IPS DF 19.7 (cell line): ENCODE measurements around the gene DENND1A.
"Not testable (repeated sequence)": the region's sequence is repeated elsewhere in the genome, so short reads cannot be mapped to it uniquely, and the experiment has no call there.

Source experiments
- DNase-seq: peaks from one replicate; pipeline ENCODE4 v3.0.0-alpha.2; 2013; ENCODE audit warnings: low read depth, low spot score

The DENND1A gene

GRCh38 chr9:123771690-123772089, 158.2 kb downstream of the DENND1A start:
- no peak for DNase-seq

DNA sequence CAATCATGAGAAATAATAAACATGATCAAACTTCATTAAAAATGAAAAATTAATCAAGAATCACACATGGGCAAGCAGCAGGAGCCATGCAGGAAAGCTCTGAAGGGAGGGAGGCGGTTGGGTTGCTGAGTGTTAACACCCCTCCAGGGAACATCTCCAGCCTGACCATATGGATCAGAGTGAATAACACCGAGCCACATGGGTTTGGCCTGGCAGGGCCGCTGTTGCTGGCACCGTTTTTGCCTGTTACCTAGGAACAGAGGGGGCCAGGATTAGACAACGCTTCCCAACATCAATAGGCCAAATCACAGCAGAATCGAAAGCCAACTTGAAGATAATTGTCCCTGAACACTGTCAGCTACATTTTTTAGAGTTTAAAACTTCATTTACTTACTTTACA, 160.2 kb downstream of the DENND1A start:
- no peak for DNase-seq

GRCh38 chr9:123763910-123764588, 165.9 kb downstream of the DENND1A start:
- DNase-seq, result no peak

DNA sequence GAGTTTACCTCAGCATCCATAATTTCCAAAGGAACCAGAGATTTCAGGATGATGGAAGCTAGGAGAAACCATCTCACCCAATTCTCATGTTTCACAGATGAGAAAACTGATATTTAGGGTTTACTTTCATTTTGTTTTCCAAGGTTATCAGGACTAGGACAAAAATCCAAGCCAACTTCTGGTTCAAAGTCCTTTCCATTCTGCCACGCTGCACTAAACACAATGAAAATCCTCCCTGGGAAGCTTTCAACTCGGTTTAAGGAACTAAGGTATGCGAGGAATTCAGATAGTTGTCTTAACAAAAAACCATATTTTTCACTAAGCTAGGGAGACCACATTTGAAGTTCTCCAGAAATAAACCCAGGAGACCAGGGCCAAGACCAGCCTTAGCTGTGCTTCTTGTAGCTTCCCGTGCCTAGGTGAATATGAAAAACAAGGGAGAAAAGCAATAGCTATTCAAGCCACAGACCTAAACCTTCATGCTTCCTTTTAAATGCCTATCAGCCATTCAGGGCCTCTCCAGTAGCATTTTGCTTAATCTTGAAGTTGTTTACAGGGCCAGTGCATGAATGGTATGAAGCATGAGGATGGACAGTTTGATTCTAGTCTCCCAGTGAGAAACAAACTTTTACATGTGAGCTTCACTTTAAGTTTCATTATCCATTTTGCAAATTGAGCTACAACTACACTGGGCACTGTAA, 167.9 kb downstream of the DENND1A start:
- no peak for DNase-seq

DNA sequence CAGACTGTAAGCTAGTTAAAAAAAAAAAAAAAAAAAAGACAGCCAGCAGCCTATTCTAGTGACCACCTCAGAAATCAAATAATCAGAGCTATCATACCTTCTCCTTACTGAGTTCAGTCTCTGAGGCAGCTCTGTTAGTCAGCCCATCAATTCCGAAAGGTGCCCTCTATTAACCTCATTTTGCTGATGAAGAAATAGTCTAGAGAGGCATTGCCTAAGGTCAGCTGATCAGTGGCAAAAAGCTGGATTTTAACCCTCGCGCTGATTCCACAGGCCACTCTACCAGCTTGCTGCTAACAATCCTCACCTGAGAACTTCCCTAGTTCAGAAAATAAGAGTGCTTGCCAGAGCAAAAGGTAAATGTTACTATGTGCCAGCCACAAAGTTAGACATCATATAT, 172.0 kb downstream of the DENND1A start:
- DNase-seq, result no peak

GRCh38 chr9:123757547-123757946, 172.4 kb downstream of the DENND1A start:
- no peak for DNase-seq

- no peak for DNase-seq
Observed at GRCh38 chr9:123756484-123757106, 173.3 kb downstream of the DENND1A start.

DNA sequence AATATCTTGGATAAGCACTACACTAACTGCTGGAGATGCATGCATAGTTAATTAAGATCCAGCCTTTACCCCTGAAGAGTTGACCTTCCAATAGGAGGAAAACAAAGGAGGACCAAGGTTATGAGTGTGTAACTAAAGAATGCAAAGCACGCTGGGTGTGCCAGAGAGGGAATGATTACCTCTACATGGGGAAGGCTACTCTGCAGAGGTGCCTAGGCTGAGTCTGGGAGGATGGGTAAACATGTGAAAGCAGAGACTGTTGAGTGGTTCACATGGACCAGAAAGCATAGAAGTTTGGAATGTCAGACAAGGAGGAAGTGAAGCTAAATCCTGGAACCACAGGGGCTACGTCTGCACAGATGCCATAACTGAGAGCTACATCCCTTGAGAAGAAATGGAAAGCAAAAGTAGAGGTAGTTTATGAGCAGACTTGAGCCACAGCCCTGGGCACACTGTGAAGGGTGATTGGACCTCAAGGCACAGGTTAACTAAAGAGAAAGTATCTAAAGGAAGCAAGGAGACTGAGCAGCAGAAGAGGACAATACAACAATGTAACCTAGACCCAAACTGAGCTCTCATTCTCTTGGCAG, 176.2 kb downstream of the DENND1A start:
- DNase-seq, result no peak

GRCh38 chr9:123753016-123753415, 176.9 kb downstream of the DENND1A start:
- DNase-seq, result no peak

DNA sequence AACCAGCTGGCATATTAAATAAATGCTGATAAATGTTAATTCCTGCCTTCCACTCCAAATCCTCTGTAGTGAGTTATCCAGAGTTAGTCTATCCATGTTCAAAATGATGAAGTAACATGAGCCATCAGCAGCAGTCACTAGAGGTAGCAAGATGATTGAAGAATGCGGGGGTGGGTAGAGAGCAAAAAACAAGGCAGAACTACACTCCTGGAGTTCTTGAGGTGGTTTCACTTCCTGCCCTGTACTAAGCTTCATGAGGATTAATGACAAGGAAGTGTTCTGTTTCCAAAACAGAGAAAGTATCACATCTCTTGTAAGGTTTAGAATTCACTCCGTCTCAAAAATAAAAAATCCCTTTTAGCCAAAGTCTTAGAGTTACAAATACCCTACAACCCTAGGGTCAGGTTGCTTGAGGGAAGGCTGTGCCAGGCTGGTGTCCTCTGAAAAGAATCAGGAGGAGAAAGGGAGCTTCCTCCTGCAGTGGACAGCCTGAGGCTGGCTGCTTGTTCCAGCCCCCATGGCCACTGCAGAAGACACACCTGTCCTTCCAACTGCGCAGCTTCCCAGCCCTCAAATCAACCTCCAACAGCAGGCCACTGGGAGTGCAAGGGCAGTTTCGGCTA, 180.2 kb downstream of the DENND1A start:
- DNase-seq, result no peak

DNA sequence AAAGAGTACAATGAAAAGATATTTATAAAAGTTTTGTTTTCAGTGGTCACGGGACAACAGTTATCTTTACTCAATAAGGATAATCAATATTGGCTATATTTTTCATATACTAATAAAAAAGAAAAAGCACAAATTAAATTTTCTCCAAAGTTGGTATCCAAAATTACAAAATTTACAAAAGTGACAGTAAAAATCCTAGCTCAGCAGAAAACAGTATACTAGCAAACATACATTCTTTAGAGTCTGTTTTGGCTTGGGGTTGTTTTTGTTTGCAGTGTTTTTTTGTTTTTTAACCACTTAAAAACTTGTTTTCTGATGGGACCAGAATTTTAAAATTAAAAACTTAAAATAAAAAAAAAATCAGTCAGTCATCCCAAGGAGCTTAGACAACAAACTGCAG, 183.2 kb downstream of the DENND1A start:
- no peak for DNase-seq

DNA sequence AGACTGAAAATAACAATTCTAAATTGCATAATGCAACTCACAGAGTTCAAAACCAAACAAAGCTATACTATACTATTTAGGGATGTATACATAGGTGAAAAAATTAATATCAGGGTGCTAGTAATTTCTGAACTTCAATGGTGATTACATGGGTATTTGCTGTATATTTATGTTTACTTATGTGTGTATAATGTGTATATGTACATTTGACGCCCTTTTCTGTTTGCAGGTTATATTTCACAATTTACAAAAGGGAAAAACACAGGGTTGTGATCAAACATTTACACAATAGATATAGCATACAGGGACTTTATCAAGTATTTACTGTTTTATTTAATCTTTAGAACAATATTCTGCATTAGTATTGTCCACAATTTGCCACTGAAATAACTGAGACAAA, 184.0 kb downstream of the DENND1A start:
- no peak for DNase-seq

- no peak for DNase-seq
Observed at GRCh38 chr9:123745451-123745850, 184.5 kb downstream of the DENND1A start.

DNA sequence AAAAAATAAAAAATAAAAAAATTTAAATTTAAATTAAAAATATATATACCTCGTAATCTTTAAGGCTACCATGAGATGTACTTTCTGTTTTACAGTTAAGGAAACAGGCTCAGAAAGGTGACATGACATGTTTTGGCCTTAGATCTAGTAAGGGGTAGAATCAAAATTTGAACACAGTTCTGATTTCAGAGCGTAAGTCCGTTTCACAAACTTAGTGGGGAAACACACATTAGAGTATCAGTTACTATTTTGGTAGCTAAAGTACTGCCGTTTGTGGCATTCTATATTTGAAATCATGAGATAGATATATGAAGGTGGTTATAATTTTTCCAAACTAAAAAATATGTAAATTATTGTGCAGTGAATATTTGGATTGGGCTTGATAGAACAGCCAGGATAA, 186.2 kb downstream of the DENND1A start:
- no peak for DNase-seq

- DNase-seq, result no peak
Observed at GRCh38 chr9:123742009-123742767, 187.7 kb downstream of the DENND1A start.

GRCh38 chr9:123741214-123741613, 188.7 kb downstream of the DENND1A start:
- no peak for DNase-seq

DNA sequence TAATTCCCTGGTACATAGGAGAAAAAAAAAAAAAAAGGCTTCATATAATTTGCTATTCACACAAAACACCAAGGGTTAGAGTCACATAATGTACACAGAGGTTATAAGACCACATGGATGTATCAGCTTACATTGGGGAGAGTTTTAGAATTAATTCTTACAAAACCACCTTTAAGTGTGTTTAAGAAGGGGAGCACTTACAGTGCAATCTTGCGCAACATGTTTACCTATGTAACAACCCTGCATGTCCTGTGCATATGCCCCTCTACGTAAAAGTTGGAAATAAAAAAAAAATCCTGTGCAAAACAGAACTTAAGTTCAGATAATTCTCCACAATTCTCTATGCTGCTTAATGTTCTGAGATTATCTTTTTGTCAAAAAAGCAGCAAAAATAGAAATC, 190.0 kb downstream of the DENND1A start:
- DNase-seq, result no peak

DNA sequence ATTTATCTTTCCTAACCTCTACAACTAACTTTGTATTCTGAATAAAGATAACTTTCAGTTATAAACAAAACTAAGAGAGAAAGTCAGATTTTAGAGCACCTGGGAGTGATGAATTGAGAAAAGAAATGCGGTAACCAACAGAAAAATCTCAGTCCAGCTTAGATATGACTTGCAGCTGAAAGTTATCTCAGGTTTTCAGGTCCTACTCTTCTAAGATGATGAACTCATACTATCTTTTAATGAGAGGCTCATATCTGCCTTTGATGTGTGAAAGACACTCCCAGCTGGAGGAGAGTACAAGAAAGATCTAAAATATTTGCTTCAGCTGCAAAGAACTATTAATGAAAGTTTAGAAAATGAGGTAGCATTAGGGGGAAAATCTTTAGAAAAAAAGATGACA, 190.5 kb downstream of the DENND1A start:
- DNase-seq, result no peak

GRCh38 chr9:123738648-123739047, 191.3 kb downstream of the DENND1A start:
- no peak for DNase-seq

GRCh38 chr9:123735376-123735775, 194.6 kb downstream of the DENND1A start:
- no peak for DNase-seq

DNA sequence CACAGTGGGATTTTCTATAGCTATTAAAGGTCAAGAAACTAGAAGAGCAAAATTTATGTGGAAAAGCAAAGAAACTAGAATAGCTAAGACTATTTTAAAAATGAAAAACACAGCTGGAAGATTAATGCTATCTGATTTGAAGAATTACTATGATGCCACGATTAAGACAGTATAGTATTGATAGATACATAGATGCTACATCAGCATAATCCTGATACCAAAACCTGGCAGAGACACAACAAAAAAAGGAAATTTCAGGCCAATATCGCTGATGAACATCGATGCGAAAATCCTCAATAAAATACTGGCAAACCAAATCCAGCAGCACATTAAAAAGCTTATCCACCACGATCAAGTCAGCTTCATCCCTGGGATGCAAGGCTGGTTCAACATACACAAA, 201.4 kb downstream of the DENND1A start:
- not testable (repeated sequence) for DNase-seq
